Cardiac septum (tissue), 1 donor: ENCODE results near the gene LYST. TPM values are rescaled to one million over a fixed set of nuclear protein-coding genes. Genes with fewer than 3 reads are reported as not detected.
"Not testable (repeated sequence)": the region's sequence is repeated elsewhere in the genome, so short reads cannot be mapped to it uniquely, and the experiment has no call there.

ENCODE experiments used
- DNase-seq: peaks from one replicate; pipeline ENCODE4 v3.0.0-alpha.2; 2020; ENCODE audit warnings: low spot score
- intact Hi-C: fragments of 100-400 bp; cut with DNase I; formaldehyde crosslinking; loops from one replicate; pipeline ENCODE4 v1.14.0; 2022
- total RNA-seq: library from RNA; stranded (reverse); fragmentation: NEBNext Ultra II Directional; extraction: Animal tissue kit (Norgen Biotek cat#: 25700); gene quantifications from one replicate; pipeline ENCODE4 v1.2.1, GENCODE V29; 2021
- donor health status: DM: no; HTN: no; CAD: no.

The LYST gene
- total RNA-seq, 1 donor from 2014 or later, result 15.4 TPM

GRCh38 chr1:235782601-235783000, 84.1 kb downstream of the LYST start:
- intact Hi-C loops, result loop anchor here (5.0 to 10.0 kb wide), 2 partner anchors 192 to 270 kb away; no protein-coding TSS in a partner anchor
- DNase-seq, result no peak

DNA sequence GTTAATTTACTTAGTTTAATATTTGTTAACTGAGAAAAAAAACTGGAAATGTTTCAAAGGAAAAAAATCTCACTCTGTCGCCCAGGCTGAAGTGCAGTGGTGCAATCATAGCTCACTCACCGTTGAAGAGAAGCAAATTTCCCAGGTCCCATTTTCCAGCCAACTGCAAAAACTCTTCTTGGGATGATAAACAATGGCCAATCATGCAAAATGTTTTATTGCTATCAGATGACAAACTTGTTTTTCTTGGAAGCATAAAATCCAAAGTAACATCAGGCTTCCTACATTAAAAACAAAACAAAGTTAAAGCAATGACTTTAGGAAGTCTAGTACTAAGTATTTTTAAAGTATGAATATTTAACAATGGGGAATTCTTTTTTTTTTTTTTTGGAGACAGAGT, 84.9 kb downstream of the LYST start:
- DNase-seq, result no peak
- intact Hi-C loops, result loop anchor here (5.0 to 10.0 kb wide), 2 partner anchors 193 to 270 kb away; no protein-coding TSS in a partner anchor

GRCh38 chr1:235779770-235780169, 86.9 kb downstream of the LYST start:
- DNase-seq, result no peak
- intact Hi-C loops, result loop anchor here (5.0 to 10.0 kb wide), 2 partner anchors 195 to 267 kb away; no protein-coding TSS in a partner anchor

DNA sequence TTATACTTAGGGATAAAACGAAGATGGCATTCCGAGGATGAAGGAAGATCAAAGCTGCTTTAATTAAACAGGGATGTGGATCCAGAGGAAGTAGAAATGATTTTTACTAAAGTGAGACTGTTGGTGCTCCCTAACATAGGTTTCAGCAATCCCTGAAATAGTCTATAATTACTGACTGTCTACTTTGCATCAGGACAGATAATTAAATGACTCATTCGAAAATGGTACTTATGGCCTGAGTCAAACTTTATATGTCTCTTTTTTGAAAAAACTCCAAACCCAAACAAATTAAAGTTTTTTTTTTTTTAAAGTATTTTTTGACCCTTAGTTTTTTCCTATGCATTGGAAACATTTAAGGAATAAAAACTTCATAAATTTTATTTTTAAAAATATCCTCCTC, 90.3 kb downstream of the LYST start:
- DNase-seq, result no peak
- intact Hi-C loops, result no loop called here

- no peak for DNase-seq
- intact Hi-C loops, result no loop called here
Measured at GRCh38 chr1:235775246-235775860, 91.4 kb downstream of the LYST start.

GRCh38 chr1:235767795-235768194, 98.9 kb downstream of the LYST start:
- no peak for DNase-seq
- intact Hi-C loops, result no loop called here

- no peak for DNase-seq
- intact Hi-C loops, result no loop called here
Measured at GRCh38 chr1:235766794-235767285, 99.9 kb downstream of the LYST start.

GRCh38 chr1:235763962-235764361, 102.7 kb downstream of the LYST start:
- no peak for DNase-seq
- intact Hi-C loops, result no loop called here

DNA sequence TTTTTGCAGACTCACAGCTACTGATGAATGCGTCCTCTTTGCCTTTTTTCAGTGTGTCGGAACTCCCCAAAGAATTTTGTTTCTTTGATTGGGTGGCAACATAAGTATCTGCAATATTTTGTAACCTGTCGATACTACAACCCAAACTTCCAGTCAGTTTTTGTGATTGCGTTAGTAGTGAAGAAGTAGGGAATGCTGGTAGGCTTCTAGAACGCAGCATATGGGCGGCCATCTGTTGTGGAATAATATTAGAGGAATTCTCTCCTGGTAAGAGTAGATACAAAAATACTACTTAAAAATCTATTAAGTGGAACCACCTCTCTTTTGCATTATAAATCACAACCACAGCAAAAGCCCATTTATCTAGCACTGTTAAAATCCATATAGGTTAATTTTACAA, 107.4 kb downstream of the LYST start:
- DNase-seq, result no peak
- intact Hi-C loops, result no loop called here

DNA sequence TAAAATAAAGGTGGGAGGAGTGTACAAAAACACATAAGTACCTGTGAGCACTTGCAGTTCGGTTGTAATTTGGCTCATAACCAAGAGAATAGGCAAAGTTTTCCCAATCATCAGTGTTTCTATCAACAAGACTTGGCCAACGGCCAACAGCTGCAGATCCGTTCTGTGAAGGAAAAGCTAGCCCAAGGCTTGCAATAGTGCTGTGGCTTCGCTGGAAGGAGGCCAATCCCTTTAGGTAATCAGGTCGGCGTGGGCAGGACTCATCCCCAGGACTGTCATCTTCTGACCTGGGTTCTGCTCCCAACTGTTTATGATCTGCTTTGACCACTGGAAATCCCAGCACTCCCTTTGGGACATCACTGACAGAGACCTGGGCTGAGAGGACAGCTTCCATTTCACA, 107.8 kb downstream of the LYST start:
- DNase-seq, result no peak
- intact Hi-C loops, result no loop called here

- intact Hi-C loops, result no loop called here
- no peak for DNase-seq
Measured at GRCh38 chr1:235757587-235758096, 109.1 kb downstream of the LYST start.

- DNase-seq, intact Hi-C loops: not testable (repeated sequence)
Measured at GRCh38 chr1:235754186-235754585, 112.5 kb downstream of the LYST start.

DNA sequence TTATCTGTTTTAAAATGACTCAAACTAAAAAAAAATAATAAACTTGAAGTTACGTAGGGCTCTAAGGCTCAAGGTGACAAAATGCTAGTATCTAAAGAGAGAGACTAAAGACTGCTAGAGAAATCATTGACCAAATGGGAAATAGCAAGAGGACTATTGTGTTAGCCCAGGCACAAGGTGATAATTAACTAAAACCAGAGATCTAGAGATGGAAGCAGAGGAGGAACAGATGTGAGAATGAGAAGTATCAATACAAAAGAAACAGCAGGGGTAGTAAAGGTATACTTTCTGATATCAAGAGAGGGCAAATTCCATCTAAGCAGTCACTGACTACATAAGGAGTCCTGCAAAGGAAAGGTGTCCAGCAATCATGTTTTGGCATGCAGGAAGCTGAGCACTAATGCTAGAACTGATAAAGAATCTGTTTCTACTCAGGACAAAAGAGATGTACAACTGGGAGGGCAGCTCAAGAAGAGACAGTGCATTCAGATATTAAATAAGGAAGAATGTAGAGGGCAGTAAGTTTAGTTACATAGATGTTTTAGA, 116.9 kb downstream of the LYST start:
- no peak for DNase-seq
- intact Hi-C loops, result no loop called here

- intact Hi-C loops, result no loop called here
- no peak for DNase-seq
Measured at GRCh38 chr1:235748747-235749146, 118.0 kb downstream of the LYST start.

DNA sequence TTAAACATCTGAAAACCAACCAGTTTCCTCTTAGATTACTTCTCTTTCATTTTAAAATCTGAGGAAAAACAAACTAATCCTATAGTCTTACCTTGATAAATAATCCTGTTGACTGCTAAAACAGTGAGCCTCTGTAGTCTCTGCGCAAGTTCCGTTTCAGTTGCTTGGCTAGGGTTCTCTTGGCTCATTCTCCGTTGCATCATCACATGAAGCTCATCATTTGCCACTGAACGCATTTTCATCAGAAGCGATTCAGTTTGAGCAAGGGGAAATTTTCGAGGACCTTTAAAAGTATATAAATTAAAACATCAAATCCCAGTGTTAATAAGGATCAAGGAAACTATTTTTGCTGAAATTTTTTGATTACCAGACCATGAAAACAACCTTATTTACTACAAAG, 120.5 kb downstream of the LYST start:
- no peak for DNase-seq
- intact Hi-C loops, result no loop called here

DNA sequence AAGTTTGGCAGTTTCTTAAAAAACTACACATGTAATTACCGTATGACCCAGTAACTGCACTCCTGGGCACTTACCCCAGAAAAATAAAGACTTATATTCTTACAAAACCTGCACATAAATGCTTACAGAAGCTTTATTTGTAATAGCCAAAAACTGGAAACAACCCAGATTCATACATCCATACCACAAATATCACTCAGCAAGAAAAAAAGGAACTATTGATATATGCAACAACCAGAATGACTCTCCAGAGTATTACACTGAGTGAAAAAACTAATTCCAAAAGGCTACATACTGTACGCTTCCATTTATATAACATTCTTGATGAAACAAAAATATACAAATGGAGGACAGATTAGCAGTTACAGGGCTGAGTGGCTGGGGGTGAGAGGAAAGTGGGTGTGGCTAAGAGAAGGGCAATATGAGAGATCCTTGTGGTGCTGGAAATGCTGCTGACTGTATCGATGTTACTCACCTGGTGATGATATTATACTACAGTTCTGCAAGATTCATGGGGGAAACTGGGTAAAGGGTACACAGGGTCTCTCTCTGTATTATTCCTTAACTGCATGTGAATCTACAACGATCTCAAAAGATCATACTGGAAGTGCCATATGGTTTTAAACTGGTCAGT, 121.1 kb downstream of the LYST start:
- no peak for DNase-seq
- intact Hi-C loops, result no loop called here

DNA sequence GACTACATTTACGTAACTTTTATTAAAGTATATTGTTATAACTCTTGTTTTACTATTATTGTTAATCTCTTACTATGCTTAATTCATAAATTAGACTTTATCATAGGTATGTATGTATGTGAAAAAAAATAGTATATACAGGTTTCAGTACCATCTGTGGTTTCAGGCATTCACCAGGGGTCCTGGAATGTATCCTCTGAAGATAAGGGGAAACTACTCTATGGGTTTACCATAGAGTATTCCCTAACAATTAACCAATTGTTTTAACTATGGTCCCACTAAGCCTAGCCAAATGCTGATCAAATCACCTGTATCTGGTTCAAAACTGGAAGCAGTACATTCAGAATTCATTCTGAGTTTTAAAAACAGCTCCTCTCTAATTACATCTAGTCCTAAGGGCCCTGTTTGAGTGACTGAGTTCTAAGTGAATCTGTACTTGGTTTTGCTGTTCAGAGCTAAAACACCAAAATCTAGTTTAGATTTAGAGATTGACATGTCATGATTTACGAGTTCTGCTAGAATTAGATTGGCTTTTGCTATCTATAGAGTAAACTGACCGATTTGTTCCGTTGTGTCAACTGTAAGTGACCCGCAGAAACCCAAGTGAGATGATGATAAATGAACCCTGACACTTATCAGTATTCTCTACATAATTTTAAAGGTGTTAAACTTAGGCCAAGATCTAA, 123.6 kb downstream of the LYST start:
- intact Hi-C loops, result no loop called here

DNA sequence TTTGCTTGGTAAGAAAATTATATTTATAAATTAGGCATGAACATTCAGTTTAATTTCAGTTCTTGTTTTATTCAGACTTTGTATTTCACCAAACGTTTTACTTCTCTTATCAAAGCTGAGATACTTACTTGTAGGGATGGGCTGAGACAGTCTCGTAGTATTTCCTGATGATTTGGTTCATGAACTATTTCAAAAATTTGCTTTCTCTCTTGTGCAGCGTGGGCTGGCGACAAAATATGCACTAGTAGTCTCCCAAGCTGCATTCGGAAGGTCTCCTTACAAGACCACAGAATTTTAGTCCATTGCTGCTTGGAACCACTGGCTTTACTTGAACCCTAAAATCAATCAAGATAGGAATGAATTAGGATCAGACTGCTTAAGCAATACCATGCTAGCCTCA, 125.4 kb downstream of the LYST start:
- intact Hi-C loops, result no loop called here
- no peak for DNase-seq

More for the DNA sequence above, 123.6 kb downstream of the LYST start:
- DNase-seq, result no peak

DNA sequence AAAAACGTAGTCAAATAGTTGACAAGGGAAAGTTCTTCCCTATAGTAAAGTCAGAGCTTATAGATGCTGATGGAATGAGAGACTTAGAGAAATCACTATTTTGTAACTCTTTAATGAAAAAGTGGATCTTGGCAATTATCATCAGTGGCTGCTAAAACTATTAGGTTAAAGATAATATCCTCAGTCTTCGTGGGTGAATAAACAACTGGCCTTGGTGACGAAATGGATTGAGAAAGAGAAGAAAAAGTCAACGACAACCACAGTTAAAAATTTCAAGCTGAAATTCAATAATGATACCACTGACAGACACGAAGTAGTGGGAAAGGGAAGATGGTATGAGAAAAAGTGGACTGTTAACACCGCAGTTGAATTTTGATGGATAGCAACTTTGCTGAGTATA, 127.1 kb downstream of the LYST start:
- no peak for DNase-seq
- intact Hi-C loops, result no loop called here

GRCh38 chr1:235739124-235739523, 127.6 kb downstream of the LYST start:
- DNase-seq, result no peak
- intact Hi-C loops, result no loop called here
